Fibroblast of skin of left biceps (primary cell): Measurements from ENCODE around the gene POU3F1.

Experiments
- DNase-seq, 2 experiments: peaks; one replicate each; pipeline ENCODE4 v3.0.0-alpha.2; 2013; ENCODE audit warnings: low read depth in 2 of 2

The POU3F1 gene

DNA sequence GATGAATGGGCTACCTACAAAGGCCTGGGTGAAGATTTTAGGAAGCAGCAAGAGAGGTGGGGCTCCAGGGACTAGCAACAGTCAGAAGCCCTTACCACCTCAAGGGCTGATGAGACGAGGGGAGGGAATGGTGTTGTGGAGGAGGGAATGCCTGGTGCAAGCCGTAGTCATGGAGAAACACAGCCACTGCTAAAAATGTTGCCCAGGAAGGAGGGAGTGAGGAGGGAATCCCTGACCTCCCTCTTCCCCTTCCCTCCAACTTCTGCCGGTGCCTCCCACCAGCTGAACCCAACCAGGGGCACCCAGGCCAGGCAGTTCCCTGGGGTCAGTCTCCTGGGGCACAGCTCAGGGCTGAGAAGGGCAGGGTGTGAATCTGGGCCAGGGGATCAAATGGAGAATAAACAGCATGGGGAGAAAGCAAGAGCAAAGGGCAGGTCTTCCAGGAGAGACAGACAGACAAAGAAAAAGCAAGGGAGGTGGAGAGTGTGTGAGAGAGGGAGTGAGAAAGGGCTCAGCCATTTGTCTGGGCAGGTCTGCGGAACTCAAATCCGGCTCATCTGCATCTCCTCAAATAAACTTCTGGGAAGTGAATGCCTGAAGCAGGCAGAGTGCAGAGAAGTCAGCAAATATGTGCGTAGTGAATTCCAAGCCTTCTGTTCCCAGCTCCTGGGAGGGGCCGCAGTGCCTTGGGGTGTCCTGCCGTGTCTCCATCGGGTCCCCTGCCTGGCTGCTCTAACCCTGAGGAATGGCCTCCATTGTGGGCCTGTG, 27.1 kb upstream of the POU3F1 start:
- no peak for DNase-seq

DNA sequence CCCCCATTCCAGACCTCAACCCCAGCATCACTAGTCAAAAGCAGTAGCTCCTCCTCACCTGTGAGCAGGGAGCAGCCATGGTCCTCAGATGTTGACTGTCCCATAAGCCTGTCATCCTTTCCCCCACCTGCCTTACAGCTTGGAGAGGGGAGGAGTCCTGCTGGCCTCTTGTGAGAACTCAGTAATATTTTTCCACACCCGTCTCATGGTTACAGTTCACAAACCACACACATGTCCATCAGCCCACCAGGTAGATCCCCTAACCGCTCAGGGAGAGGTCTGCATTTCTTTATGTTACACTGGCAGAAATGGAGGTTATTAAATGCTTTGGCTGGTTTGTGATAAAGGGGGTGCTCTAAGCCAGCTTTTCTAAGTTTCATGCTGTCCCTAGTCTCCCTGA, 26.3 kb upstream of the POU3F1 start:
- no peak for DNase-seq

DNA sequence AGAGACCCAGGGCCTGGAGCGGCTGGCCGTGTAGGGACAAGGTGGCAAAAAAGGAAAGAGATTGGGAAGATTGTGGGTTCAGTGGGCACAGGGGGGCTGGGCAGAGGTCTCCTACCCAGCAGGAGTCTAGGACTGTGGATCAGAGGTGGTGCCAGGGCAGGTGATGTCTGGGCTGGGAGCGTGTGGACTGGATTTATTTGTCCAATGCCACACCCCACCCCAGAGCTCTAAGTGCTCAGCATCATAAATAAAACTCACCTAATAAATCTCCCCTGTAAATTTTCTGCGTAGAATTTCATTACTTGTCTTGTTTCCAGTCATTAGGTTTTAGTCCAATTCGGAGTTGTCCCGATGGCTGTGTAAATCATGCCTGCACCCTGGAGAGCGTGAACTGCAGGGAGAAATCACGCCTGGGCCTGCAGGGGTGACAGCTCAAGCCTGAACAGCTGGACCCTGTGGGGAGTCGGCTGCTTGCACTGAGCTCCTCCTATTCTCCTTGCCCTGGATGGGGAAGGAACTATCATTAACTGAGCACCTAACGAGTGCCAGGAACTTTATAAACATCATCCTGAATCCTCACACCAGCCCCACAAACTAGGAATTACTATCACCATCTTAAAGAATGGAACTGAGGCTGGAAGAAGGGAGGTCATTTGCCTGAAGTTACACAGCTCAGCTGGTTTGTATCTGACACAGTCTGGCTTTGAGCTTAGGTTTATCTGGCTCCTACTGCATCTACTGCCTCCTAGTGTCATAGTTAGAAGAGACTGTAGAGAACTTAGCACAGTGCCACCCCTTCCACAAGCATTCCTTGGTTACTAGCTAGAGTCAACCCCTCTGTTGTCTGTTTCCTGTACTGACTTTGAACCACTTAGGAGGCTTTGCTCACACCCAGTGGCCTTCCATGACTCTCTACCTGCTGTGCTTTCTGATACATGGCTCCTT, 25.0 kb upstream of the POU3F1 start:
- no peak for DNase-seq

GRCh38 chr1:38068980-38069340, 22.4 kb upstream of the POU3F1 start:
- DNase-seq, result no peak

DNA sequence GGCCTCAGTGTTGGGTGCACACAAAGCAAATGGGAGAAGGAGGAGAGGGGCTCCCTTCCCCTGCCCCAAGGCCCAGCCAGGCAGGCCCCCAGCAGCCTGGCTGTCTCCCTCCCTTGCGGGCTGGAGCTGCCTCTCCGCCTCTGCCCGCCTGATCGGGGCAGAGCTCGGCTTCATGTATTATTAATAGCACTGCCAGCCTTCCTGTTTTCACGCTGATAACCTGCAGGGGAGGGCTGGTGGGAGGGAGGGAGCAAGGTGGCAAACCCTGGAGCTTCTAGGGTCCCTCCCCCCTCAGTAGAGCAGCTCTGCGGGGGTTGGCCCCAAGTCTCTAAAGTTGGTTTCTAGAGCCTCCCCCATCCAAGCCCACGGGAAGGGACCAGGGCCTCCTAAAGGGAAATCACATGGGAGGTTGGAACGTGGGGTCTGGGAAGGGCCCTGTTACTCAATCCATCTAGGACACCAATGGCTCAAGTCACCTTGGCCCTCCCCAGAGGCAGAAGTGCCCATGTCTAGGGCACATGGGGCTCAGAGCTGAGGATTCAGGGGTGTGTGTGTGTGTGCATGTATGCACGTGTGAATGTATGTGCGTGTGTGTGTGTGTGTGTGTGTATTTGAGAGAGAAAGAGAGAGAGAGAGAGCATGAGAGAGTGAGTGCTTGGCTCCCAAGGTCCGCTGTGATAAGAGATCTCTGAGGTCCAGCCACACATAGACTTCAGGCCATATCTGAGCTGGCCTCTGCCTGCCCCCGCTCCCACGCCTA, 21.8 kb upstream of the POU3F1 start:
- no peak for DNase-seq

- peak; percentile 47 to 50 for DNase-seq
Measured at GRCh38 chr1:38064197-38064903, 17.8 kb upstream of the POU3F1 start.

DNA sequence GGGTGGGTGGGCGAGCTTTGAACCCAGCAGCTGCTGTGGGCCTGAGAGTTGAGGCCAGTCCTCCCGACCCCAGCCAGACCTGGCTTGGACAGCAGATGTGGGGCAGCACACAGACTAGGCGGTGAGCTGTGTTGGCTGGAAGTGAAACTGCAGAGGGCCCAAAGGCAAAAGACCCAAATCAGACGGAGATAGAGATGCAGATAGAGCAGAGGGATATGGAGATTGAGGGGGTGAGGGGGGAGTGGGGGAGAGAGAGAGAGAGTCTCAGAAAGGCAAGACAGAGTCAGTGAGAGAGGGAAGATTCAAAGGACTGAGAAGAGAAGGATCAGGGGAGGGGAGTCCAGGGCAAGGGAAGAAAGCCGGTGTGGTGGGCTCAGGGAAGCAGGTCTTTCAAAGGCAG, 17.0 kb upstream of the POU3F1 start:
- no peak for DNase-seq

DNA sequence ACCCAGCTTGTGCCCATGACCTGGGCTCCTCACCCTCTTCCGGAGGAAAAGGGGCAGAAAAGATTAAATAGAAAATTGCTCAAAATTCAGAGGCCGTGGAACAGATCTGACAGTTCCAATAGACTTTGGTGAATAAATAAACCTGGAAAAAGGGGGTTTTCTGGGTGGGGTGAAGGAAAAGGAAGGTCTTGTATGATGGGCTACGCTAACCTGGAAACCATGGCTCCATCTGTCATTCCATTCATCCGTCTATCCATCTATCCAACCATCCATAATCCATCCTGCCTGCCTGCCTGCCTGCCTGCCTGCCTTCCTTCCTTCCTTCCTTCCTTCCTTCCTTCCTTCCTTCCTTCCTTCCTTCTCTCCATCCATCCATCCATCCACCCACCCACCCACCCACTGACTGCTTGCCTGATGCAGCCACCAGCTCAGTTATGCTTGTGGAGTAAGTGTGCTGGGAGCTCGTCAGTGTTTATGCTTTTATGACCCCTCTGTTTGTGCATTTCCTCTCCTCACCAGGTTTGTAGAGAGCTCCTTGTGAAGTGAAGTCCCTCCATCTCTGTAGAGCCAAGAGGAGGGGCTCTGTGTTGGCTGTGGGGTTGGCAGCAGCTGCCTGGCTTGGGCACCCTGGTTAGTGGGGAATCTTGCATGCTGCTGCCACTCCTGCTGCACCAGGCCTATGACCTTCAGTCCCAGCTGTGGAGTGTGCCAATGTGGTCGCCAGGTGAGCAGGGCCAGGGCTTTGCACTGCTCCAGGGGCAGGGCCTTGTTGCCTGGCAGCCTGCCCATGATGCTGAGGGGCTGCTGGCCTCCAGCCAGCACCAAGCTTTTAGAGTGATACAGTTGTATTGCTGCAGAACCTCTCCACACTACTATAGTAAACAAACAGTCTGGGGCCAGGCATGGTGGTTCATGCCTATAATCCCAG, 16.0 kb upstream of the POU3F1 start:
- DNase-seq, result no peak

GRCh38 chr1:38061883-38062328, 15.3 kb upstream of the POU3F1 start:
- no peak for DNase-seq

DNA sequence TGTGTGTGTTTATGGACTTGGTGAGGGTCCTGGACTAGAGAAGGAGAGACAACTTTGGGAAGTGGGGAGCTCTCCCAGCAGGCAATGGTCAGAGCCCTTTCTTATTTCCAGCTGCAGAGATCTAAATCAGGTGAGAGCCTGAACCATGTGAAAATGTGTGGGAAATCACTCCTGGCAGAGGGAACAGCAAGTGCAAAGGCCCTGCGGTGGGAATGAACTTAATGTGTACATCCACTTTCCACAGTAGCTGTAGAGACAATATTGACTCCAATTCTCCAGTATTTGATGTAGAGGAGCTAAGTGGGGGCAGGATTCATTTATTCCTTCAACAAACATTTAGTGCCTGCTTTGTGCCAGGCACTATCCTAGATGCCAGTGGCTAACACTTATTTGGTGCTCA, 14.7 kb upstream of the POU3F1 start:
- DNase-seq, result no peak

GRCh38 chr1:38060498-38060897, 13.9 kb upstream of the POU3F1 start:
- no peak for DNase-seq

DNA sequence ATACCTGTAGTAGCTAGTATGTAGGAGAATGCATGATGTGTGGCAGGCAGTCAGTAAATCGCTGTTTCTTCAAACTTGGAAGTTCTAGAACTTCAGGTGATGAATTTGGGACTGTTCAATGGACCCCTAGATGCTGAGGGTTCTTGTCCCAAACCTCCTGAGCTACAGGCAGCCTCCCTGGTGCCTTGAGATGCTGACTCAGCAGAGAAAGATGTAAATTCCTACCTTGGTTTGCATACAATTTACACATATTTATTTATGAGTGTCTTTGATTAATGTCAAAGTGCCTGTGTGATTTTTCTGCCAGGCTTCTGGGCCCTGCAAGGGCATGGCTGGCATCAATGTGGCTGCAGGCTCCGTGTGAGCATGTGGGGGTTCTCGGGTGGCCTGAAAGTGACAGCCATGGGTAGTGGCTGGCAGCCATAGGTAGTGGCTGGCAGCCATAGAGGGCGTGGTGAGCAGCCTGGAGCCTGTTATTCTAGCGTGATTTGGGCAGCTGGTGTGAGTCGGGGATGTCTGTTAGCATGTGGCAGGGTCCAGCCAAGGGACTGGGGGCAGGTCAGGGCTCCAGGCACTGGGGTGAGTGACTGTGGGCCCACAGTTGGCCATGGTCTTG, 13.2 kb upstream of the POU3F1 start:
- DNase-seq, result no peak

- DNase-seq, result no peak
Measured at GRCh38 chr1:38055965-38056364, 9.4 kb upstream of the POU3F1 start.

GRCh38 chr1:38055398-38055797, 8.8 kb upstream of the POU3F1 start:
- DNase-seq, result no peak

DNA sequence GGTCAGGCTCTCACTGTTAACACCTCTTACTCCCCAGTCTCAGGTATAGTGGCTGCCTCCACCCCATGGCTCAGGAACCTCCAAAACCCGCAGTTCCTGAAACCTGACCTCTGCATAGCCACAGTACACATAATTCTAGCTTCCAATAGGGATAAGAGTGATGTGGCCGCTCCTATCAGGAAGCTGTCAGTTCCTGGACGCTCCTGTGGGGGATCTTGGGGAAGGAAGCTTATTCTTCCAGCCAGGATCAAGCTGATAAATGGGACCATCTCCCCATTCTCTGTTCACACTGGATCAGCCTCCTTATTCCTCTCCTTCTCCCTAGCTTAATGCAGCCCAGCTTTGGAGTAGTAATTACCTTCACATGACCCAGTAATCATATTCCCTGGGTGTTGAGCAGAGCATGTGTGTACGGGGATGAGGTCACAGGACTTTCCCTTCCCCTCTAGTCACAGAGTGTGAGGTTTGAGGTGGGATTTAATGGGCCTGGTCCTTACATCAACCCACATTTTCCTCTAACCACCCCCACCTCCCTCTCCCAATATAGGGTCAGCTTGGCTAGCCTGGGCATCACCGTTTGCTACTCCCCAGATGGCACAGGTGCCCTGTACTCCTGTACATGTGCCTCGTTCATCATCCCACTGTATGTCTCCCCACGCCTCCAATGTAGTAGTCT, 7.0 kb upstream of the POU3F1 start:
- DNase-seq, result no peak

- DNase-seq, result no peak
Measured at GRCh38 chr1:38052750-38053415, 6.3 kb upstream of the POU3F1 start.

GRCh38 chr1:38051079-38051543, 4.5 kb upstream of the POU3F1 start:
- no peak for DNase-seq

GRCh38 chr1:38050397-38051078, 3.9 kb upstream of the POU3F1 start:
- no peak for DNase-seq
